GM12872 (cell line): ENCODE measurements around the gene SDSL.

Experiments
- TF ChIP-seq, protein P1 (sequence below): IDR thresholded peaks from 3 replicates; pipeline ENCODE4 v1.5.1; 2011; ENCODE audit warnings: low read depth, mild to moderate bottlenecking, low read length, moderate library complexity; ENCODE audit not compliant: insufficient read depth

Gene SDSL, protein sequence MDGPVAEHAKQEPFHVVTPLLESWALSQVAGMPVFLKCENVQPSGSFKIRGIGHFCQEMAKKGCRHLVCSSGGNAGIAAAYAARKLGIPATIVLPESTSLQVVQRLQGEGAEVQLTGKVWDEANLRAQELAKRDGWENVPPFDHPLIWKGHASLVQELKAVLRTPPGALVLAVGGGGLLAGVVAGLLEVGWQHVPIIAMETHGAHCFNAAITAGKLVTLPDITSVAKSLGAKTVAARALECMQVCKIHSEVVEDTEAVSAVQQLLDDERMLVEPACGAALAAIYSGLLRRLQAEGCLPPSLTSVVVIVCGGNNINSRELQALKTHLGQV

DNA sequence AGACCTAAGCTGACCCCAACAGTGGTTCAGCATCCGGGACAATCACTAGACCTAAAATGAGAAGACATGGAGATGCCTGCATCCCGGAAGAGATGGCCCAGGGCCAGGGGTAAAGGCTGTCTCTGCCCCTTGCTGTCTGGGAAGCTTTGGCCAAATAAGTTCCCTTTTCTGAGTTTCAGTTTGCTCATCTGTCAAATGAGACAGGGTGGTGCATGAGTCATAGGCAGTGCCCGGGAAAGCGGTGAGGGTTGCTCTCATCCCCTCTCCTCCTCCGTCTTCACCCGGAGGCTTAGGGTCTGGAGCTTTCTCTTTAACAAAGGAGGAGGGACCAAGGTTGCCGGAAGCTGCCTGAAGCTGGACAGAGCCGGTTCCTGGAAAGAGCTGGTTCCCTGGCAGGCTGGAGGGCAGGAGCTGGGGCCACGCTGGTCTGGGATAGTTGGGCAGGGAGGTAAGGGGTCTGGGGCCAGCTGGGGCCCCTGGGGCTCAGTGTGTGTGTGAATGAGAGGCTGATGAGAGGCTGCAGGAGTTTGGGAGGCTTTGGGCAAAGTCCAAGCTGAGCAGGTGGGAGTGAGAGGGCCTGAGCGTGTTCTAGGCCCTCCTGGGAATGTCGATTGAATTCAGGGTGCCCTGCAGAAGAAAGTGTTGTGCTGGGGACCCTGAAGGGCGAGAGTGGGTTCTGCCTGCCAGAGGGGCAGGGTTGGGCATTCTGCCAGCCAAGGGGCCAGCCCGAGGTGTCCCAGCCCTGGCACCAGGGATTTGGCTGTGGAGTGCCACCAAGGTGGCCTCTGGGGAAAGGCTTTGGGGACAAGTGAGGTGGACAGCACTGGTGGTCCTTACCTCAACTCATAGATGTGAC lies at the start of gene SDSL:
Gene SDSL, plus strand, starts transcription at position 351 of the 856 bp plus-strand sequence. CDS start 5,603 bp downstream, outside the sequence.
- TF ChIP-seq, protein P1, sequence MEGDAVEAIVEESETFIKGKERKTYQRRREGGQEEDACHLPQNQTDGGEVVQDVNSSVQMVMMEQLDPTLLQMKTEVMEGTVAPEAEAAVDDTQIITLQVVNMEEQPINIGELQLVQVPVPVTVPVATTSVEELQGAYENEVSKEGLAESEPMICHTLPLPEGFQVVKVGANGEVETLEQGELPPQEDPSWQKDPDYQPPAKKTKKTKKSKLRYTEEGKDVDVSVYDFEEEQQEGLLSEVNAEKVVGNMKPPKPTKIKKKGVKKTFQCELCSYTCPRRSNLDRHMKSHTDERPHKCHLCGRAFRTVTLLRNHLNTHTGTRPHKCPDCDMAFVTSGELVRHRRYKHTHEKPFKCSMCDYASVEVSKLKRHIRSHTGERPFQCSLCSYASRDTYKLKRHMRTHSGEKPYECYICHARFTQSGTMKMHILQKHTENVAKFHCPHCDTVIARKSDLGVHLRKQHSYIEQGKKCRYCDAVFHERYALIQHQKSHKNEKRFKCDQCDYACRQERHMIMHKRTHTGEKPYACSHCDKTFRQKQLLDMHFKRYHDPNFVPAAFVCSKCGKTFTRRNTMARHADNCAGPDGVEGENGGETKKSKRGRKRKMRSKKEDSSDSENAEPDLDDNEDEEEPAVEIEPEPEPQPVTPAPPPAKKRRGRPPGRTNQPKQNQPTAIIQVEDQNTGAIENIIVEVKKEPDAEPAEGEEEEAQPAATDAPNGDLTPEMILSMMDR = no peak

DNA sequence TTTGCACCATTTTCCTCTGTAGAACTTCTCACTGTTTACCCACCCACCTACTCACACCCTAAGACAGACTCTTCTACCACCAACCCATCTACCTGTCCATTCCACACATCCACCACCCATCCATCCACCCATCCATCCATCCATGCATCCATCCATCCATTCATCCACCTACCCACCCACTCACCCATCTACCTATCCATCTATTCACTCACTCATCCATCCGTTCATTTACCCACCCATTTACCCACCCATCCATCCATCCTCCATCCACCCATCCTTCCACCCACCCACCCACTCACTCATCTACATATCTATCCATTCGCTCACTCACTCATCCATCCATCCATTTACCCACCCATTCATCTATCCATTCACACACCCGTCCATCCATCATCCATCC lies 48.7 kb upstream of the SDSL start:
- TF ChIP-seq, protein P1 = no peak

DNA sequence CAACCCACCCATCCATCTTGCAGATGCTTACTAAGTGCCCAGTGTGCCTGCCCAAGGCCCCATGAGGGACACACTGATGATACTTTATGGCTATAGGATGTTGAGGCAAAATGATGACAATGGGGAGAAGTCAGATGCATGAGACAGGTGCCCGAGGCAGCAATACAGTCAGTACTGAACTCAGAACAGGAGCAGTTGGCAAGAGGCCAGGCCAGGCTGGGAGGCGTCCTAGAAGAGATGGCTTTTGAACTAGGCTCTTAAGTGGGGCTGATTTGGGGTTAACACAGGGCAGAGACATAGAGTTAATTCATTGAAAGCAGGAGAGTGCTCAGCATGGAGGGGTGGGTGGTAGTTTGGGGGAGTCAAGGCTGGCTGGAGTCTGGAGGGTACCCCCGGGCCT lies 48.2 kb upstream of the SDSL start:
- TF ChIP-seq, protein P1 = no peak

DNA sequence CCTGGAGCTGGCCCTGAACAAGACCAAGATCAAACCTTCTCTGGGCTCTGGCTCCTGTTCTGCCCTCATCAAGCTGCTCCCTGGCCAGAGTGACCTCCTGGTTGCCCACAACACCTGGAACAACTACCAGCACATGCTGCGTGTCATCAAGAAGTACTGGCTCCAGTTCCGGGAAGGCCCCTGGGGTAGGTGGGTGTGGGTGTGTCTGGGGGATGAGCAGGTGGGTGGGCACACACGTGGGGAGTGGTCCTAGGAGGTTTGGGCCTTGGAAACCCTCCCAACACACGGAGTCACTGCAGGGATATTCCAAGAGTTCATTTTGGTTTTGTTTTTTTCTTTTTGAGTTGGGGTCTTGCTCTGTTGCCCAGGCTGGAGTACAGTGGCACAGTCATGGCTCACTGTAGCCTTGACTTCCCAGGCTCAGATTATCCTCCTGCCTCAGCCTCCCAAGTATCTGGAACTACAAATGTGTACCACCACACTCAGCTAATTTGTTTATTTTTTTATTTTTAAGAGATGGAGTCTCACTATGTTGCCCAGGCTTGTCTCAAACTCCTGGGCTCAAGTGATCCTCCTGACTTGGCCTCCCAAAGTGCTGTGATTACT lies 47.3 kb upstream of the SDSL start:
- TF ChIP-seq, protein P1 = no peak

DNA sequence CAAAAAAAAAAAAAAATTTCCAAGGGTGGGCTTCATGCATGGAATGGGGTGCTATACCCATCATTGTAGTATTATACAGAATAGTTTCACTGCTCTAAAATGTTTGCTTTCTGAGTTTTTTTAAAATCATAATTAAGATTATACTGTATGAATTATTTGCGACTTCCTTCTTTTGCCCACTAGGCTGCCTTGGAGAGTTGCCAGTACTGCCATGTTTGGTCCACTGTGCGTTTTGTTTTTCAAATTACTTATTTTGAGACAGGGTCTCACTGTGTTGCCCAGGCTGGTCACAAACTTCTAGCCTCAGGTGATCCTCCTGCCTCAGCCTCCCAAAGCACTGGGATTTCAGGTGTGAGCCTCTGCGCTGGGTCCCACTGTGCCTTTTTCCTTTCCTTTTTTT lies 43.9 kb upstream of the SDSL start:
- TF ChIP-seq, protein P1 = no peak

DNA sequence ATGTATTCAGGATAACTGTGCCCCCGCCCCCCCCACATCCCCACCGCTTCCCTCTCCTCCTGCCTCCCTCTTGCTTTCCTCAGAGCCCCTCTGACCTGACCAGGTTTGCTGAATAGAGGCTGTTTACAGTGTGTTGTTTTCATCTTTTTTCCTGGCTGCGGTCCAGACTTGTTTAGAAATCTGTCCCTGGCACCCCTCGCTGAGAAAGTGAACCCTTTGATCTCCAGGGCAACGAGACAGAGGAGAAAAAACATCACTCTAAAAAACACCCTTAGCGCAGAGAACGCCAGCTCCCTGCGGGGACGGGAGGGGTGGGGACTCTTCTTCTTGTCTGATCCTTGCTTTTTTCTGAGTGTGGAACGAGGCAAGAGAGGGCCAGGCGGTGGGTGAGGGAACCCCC lies 41.0 kb upstream of the SDSL start:
- TF ChIP-seq, protein P1 = no peak

DNA sequence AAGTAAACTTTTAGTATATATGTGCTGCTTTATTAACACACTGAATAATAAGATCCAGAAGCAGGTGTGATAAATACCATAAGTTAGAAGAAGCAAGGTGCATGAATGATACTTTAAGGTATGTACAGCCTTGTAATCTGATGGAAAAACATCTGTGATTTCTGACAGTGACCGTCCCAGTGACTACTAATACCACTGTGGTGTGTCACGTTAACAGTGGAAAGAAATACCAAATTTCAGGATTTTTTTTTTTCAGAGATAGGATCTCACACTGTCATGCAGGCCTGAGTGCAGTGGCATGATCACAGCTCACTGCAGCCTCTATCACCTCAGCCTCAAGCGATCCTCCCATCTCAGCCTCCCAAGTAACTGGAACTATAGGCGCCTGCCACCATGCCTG lies 40.0 kb upstream of the SDSL start:
- TF ChIP-seq, protein P1 = no peak
